GM19452 (cell line): ENCODE results near the gene C9orf85.
"Not testable (repeated sequence)": the region's sequence is repeated elsewhere in the genome, so short reads cannot be mapped to it uniquely, and the experiment has no call there.

Experiments used
- ATAC-seq: cut with Tn5 transposase; IDR thresholded peaks from one replicate; pipeline ENCODE4 v1.9.1; 2021; ENCODE audit not compliant: unreplicated experiment

Gene C9orf85

GRCh38 chr9:71987471-71988371 lies 76.3 kb downstream of the C9orf85 start:
- ATAC-seq, result no peak

DNA sequence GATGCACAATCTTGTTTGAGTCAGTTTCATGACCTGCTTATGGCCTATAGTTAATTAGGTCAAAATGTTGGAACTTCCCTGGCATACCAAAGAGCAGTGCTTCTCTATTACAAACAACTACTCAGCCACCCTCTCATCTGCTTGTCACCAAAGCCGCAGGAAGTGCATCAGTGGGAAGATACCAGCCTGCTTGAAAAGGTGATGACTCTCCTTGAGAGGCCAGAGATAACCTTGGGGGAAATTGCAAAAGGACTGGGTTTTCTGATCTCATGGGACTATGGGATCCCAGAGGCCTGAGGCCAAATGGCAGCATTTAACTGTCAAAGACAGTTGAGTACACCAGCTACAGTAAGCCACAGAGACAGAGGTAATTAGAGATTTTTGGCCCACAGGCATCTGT lies 79.0 kb downstream of the C9orf85 start:
- no peak for ATAC-seq

DNA sequence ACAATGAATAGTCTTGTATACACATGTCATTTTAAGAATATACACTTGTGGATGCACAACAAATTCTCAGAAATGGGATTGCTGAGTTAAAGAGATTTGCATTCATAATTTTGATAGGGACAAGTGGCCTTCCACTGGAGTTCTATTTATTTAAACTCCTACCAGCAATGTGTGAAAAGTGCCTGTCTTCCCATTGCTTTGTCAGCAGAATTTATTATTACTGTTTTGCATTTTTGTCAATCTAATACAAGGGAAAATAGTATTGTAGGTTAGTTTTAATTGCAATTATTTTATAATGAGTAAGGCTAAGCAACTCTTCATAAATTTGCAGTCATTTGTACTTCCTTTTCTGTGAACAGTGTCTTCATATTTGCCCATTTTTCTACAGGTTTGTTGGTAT lies 94.0 kb downstream of the C9orf85 start:
- no peak for ATAC-seq

DNA sequence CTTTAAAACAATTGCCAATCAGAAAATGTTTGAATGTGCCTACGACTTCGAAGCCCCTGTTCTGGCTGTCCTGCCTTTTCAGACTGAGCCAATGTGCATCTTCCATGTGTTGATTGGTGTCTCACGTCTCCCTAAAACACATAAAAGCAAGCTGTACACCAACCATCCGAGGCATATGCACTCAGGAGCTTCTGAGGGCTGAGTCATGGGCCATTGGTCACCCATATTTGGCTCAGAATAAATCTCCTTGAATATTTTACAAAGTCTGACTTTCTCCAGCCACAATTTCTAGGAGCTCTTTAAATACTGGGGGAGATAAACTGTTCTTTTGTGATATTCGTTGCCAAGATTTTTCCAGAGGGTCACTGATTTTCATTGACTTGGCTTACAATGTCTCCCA lies 95.1 kb downstream of the C9orf85 start:
- ATAC-seq, result no peak

DNA sequence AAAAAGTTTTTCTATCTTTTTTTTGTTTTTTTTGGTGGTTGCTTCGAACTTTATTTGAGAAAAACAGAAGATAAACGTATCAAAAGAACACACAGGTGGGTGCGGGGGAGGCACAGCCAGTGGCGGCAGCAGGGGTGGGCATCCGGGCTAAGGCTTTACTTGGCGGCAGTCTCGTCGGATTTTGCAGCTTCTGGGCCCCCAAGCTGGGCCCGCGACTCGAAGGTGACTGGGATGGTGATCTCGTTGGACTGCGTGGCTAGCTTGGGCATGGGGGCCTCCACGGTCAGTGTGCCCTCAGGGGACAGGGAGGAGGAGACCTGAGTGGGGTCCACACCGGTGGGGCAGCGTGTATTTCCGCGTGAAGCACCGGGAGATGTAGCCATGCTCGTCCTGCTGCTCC lies 96.3 kb downstream of the C9orf85 start:
- ATAC-seq, result not testable (repeated sequence)

- ATAC-seq, result no peak
These were observed 101.2 kb downstream of the C9orf85 start for GRCh38 chr9:72012646-72013045.

- ATAC-seq, result peak; percentile 65
These were observed 101.9 kb downstream of the C9orf85 start for GRCh38 chr9:72013292-72013760.

DNA sequence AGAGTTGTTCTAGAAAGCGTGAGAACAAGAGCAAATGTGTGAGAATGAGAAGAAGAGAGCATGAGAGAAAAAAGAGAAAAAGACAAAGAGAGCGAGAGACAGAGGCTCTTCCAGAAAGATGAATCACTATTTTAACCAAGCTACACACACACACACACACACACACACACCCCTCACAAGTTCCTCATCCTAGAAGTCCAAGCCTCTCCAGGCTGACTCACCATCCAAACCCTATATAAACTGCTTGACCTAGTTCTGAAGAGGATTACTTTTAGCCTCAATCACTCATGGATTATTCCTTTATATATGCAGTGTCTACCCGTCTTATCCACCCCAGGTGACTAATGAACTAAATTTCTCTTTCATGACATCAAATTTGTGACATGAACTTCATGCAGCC lies 111.4 kb downstream of the C9orf85 start:
- no peak for ATAC-seq
